SW480 (cell line): ENCODE measurements around the gene YBX1.
A peak's percentile ranks its signal among the peaks of the same experiment; 100 is the strongest.
"Not testable (repeated sequence)": the region's sequence is repeated elsewhere in the genome, so short reads cannot be mapped to it uniquely, and the experiment has no call there.

Source experiments
- DNase-seq: peaks from one replicate; pipeline ENCODE4 v3.0.0-alpha.2; 2016; ENCODE audit warnings: low spot score

YBX1 gene

DNA sequence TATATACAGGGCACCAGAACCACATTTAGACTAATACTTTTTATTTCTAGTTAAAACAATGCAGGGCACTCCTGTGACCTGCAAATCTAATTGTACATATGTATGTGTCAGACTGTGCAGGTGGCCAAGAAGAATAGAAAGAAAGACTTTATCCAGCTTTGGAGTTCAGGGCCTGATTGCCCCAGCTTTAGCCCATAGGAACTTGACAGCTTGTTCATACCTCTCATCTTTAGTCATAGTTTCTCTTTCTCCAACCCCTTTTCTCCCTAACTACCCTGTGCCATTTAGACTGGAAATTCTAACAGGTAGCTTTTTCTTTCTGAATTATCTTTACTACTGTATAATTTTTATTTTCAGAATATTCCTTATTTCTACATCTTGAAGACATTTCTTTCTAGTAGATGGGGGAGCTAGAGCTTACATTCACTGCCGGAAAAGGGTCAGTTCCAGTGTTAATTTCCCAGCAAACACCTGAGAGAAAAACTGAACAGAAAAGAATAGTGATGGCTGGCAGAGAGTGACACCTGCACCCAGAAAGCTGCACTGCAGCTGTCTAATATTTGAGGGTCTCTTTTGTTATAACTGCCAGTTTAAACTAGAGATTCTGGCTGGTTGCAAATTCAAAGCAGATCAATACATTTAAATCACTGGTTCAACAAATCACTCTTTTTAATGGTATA lies 8.4 kb downstream of the YBX1 start:
- no peak for DNase-seq

GRCh38 chr1:42691157-42691498 lies 8.9 kb downstream of the YBX1 start:
- no peak for DNase-seq

DNA sequence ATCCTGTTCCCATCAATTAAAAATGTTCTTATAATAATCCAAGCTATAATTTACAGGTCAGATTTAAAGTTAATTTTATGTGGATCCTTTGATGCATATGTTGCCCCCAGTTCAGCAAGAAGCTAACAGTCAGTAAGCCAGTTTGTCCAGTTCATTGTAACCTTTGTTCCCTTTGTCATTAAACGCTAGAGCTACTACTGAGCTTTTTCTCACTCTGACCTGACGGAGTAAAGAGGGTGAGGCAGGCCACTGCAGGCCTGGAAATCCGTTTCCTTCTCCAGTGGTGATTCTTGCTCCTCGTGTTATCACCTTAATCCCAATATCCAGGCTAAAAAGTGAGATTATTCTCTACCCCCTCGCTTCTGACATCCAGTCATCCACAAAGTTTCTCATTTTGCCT lies 10.2 kb downstream of the YBX1 start:
- no peak for DNase-seq

DNA sequence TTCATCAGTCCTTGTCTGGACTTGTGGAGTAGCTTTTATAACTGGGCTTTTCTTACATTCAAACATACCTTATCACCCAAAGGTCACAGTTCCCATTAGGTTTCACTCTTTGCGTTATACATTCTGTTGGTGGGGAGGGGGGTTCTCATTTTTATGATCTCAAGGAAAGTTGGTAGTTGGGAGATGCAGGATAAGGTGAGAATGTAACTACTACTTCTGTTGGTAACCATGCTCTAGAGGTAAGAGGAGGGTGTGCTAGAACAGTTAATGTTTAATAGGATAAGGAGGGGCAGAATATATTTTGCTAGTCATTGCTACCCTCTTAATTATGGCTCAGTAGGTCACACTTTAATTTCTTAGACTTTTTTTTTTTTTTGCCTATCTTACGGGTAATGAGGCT lies 10.7 kb downstream of the YBX1 start:
- DNase-seq = no peak

- DNase-seq = no peak
These were observed 16.0 kb downstream of the YBX1 start for GRCh38 chr1:42698081-42698813.

GRCh38 chr1:42700006-42700405 lies 17.8 kb downstream of the YBX1 start:
- DNase-seq = no peak

GRCh38 chr1:42703888-42704464 lies 21.8 kb downstream of the YBX1 start:
- no peak for DNase-seq

DNA sequence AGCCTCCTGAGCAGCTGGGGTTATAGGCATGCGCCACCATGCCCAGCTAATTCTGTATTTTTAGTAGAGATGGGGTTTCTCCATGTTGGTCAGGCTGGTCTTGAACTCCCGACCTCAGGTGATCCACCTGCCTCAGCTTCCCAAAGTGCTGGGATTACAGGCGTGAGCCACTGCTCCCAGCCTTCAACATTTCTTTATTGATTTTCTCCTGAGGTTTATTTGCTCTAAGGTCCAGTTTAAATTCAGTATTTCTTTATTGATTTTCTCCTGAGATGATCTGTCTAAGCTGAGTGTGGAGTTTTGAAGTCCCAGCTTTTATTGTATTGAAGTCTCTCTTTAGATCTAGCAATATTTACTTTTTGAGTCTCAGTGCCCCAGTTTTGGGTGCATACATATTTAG lies 30.6 kb downstream of the YBX1 start:
- not testable (repeated sequence) for DNase-seq

DNA sequence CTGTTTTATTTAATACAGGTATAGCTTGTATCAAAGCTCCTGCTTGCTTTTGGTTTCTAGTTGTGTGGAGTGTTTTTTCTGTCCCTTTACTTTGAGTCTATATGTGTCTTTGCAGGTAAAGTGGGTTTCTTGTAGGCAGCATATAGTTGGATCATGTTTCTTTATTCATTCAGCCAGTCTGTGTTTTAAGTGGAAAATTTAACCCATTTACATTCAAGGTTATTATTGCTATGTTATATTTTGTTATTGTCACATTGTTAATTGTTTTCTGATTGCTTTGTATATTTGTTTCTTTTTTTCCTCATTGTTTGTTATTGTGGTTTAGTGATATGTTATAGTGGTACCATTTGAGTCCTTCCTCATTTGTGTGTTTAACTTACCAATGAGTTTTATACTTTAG lies 31.1 kb downstream of the YBX1 start:
- no peak for DNase-seq

DNA sequence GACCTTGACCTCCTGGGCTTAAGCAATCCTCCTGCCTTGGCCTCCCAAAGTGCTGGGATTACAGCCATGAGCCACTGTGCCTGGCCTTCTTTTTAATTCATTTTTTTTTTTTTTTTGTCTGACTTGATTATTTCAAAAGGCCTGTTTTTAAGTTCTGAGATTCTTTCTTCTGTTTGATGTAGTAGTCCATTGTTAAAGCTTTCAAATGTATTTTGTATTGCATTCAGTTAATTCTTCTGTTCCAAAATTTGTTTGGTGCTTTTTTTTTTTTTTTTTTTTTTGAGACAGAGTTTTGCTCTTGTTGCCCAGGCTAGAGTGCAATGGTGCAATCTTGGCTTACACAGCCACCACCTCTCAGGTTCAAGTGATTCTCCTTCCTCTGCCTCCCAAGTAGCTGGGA lies 32.2 kb downstream of the YBX1 start:
- DNase-seq = not testable (repeated sequence)

DNA sequence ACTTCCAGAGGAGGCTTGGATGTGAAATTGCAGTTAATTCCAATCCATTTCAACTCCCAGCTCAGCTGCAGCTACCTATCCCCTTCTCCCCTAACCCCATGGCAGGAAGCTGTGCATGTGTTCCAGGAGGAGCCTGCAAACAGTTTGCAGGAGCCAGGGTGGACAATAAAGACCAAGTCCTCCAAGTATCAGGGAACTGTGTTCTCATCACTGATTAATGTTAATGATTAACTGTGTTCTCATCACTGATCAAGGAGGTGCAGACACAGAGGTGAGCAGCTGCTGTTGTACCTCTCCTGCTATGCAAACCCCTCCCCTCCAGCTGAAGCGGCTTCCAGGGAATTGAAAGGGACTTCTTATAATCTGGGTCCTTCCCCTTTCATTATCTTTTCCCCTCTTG lies 38.6 kb downstream of the YBX1 start:
- peak; percentile 34 for DNase-seq

DNA sequence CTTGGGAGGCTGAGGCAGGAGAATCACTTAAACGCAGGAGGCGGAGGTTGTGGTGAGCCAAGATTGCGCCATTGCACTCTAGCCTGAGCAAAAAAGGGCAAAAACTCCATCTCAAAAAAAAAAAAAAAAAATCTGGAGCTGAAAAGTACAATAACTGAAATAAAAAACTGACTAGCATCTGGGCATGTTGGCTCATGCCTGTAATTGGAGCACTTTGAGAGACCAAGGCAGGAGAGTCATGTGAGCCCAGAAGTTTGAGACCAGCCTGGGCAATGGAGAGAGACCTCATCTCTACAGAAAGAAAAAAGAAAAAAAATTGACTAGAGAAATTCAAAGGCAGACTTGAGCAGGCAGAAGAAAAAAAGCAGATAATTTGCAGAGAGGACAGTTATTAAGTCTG lies 39.7 kb downstream of the YBX1 start:
- DNase-seq = no peak

GRCh38 chr1:42722403-42722802 lies 40.2 kb downstream of the YBX1 start:
- DNase-seq = not testable (repeated sequence)

GRCh38 chr1:42723511-42723910 lies 41.3 kb downstream of the YBX1 start:
- DNase-seq = no peak

DNA sequence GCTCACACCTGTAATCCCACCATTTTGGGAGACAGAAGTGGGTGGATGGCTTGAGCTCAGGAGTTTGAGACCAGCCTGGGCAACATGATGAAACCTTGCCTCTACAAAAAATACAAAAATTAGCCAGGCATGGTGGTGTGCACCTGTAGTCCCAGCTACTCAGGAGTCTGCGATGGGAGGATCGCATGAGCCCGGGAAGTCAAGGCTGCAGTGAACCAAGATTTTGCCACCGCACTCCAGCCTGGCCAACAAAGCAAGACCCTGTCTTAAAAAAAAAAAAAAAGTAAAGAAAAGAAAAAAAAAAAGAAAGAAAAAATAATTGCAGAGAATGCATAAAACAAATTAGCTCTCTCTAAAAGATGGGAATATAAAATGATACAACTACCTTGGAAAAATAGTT lies 43.6 kb downstream of the YBX1 start:
- not testable (repeated sequence) for DNase-seq

- DNase-seq = no peak
These were observed 47.8 kb downstream of the YBX1 start for GRCh38 chr1:42730002-42730401.

DNA sequence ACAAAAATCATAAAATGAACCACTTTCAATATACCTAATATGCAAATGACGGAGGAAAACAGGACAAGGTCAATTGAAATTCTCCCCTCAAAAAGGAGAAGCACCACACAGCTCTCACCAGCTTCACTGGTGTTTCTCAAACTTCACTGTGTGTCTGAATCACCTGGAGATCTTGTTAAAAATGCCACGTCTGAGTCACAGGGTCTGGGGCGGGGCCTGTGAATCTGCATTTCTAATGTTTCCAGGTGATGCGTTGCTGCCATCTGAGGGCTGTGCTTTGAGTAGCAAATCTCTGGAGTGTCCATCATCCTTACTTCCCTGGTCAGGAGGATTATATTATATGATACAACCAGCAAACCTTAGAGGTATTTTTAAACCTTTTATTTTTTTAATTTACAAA lies 48.8 kb downstream of the YBX1 start:
- DNase-seq = peak; percentile 42

DNA sequence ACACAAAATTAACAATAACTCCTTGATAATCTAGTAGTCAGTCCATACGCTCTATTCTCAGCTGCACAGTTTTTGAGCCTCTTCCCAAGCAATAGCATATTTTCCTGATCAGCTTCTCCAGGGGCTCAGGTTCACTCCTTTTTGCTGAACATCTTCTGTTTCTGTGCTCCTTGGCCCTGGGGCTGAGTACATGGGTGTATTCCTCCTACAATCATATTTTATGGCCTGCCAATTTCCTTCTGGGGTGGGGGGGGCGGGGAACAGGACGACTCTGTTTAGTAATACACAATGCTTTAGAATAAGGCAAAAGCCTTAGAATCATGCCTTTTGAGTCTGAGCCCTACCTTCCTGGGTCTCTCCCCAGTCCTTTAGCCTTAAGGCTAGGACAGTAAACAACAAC lies 49.4 kb downstream of the YBX1 start:
- no peak for DNase-seq

DNA sequence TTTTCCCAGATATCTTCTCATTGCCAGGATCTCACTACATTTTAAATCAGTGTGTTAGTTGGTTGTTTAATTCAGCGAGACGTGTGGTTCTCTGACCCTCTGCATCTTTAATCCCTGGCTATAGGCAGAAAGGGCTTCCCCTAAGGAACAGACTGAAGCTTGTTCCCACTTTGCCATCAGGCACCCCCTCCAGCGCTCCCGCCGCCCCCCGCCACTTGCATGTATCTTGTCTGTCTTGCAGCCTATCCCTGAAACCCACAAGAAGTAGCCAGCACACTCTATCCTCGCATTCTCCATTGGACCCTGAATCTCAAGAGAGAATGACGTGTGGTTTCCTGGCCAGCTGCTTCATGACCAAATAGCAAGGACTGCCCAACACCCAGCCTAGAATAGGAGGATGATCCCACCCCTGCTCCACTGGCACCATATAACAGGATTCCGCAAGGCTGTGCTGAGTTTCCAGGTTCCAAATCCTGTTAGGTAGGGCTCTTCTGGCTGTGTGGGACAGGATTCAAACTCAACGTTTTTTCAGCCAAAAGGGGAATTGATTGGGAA lies 50.0 kb downstream of the YBX1 start:
- DNase-seq = no peak

GRCh38 chr1:42733415-42734200 lies 51.4 kb downstream of the YBX1 start:
- no peak for DNase-seq

- DNase-seq = no peak
These were observed 52.2 kb downstream of the YBX1 start for GRCh38 chr1:42734201-42735035.

DNA sequence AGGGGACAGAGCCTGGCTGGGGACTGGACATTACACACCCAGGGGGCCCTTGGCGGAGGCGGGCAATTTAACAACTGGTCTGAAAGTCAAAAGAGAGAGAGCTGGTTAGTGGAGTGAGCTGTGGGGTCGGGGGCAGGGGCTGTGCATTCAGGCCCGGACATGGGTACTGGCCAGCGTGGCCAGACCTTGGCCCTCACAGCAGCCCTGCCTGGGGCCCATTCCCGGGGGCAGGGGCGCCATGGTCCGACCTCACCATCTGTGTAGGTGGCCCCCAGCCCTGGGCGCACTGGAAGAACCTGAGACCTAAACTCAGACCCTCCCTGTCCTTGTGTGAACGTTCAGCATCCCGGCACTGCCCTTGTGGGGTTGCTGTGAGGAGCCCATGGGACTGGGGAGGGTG lies 52.8 kb downstream of the YBX1 start:
- DNase-seq = no peak
